Measurements from ENCODE around the gene STX8. TPM values are rescaled to one million over a fixed set of nuclear protein-coding genes. Genes with fewer than 3 reads are reported as not detected.

The STX8 gene
- total RNA-seq, 2 experiments from 2014 or later: 59.6 to 71.5 TPM

DNA sequence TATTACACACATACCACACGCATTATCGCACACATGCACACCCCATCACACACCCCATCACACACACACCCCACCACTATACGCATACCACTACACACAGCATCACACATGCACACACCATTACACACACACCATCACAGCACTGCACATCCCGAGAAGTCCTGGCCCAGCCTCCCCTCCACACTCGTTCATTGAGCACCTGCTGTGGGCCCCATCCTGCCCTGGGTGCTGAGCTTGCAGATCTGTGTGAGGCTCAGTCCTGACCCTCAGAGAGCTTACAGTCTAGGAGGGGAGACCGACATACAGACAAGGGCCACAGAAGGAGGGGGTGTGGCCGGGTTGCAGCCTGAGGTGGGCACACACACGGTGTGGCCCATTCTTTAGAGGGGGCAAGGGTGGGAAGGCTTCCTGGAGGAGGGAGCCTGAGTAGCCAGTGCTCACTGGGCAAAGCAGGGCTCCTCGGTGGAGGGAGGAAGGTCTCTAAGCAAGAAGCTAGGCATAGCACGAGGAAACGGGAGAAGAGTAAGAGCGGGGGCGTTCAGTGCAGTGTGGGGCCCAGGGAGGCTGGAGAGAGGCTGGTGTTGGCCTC is 347.7 kb downstream of the STX8 start:
- ChIA-PET CTCF (interaction anchor here (0.9 to 1.5 kb wide), 2 partner anchors 64 to 69 kb away, joined by 3 to 9 read pairs; no protein-coding TSS in a partner anchor), POLR2A (interaction anchor here (0.7 to 1.2 kb wide), 2 partner anchors 61 to 66 kb away, joined by 3 read pairs; no protein-coding TSS in a partner anchor)
- Mint-ChIP-seq H3K4me3 (no peak overlapping the region), H3K36me3 (ENCODE audit: low read depth) (no peaks in the 10 kb centered on the region), H3K9me3 (no peaks in the 10 kb centered on the region), H3K27ac (no peak overlapping the region), H3K27me3 (no peaks in the 10 kb centered on the region), H3K4me1 (ENCODE audit: low read depth) (peaks cover 3% of the 10 kb centered on the region)
- no peak for TF ChIP-seq CTCF (IDR thresholded peaks at IDR 0.05)
- ATAC-seq (peak; percentile 8), DNase-seq (no peak)
- intact Hi-C loops (cut with micrococcal nuclease): no loop called here

- Mint-ChIP-seq H3K27ac (no peak overlapping the region), H3K9me3 (no peaks in the 10 kb centered on the region), H3K4me3 (no peak overlapping the region), H3K27me3 (no peaks in the 10 kb centered on the region), H3K36me3 (ENCODE audit: low read depth) (no peaks in the 10 kb centered on the region), H3K4me1 (ENCODE audit: low read depth) (peaks cover 3% of the 10 kb centered on the region)
- ChIA-PET POLR2A (no interaction called here), CTCF (no interaction called here)
- intact Hi-C loops (cut with micrococcal nuclease): no loop called here
- TF ChIP-seq CTCF (IDR thresholded peaks at IDR 0.05): no peak
- ATAC-seq: peak; percentile 55
- DNase-seq: peak; percentile 77
These were observed 348.9 kb downstream of the STX8 start for GRCh38 chr17:9226794-9227135.

GRCh38 chr17:9226130-9226793 is 349.4 kb downstream of the STX8 start:
- Mint-ChIP-seq H3K4me1 (ENCODE audit: low read depth) (peaks cover 3% of the 10 kb centered on the region), H3K9me3 (no peaks in the 10 kb centered on the region), H3K36me3 (ENCODE audit: low read depth) (no peaks in the 10 kb centered on the region), H3K27ac (no peak overlapping the region), H3K4me3 (no peak overlapping the region), H3K27me3 (no peaks in the 10 kb centered on the region)
- intact Hi-C loops (cut with micrococcal nuclease): no loop called here
- no peak for TF ChIP-seq CTCF (IDR thresholded peaks at IDR 0.05)
- ChIA-PET CTCF (no interaction called here), POLR2A (no interaction called here)
- ATAC-seq (peak; percentile 8), DNase-seq (no peak)

DNA sequence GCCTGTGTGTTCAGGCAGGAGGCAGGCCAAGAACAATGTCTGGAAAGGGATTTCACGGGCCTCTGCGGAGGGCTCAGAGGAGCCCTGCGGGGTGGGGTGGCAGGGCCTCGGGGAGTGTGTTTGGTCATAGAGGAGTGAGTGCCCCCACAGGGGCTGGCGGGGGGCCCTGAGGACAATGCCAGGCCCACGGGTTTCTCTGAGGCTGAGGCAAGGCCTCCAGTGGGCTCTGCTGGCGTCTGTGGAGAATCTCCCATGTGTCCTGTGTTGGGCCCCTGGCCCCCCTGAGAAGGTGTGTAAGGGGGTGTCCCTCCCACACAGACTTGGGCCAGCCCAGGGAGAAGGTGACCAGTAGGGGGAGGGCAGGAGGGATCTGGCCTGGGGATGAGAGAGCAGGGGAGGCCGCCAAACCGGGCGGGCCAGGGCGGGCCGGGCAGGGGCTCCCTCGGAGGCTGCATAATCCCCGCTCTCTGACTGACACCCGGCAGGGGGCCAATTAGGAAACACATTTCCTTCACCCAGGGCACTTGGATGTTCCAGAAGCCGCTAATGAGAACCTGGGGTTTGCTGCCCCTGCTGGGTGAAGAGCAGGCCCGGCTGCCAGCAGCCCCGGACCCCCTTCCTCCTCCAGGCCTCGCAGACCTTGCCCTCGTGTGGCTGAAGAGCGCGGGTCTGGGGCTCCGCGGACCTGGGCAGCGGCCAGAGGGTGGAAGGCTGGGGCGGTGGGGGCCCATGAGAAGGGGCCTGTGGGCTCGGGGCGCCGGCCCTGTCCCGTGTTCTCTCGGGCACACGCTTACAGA is 350.1 kb downstream of the STX8 start:
- Mint-ChIP-seq H3K27me3 (no peaks in the 10 kb centered on the region), H3K4me3 (no peak overlapping the region), H3K36me3 (ENCODE audit: low read depth) (no peaks in the 10 kb centered on the region), H3K9me3 (no peaks in the 10 kb centered on the region), H3K27ac (no peak overlapping the region), H3K4me1 (ENCODE audit: low read depth) (peaks cover 3% of the 10 kb centered on the region)
- no peak for TF ChIP-seq CTCF (IDR thresholded peaks at IDR 0.05)
- ChIA-PET CTCF (no interaction called here), POLR2A (no interaction called here)
- ATAC-seq (no peak), DNase-seq (no peak)
- intact Hi-C loops (cut with micrococcal nuclease): no loop called here

DNA sequence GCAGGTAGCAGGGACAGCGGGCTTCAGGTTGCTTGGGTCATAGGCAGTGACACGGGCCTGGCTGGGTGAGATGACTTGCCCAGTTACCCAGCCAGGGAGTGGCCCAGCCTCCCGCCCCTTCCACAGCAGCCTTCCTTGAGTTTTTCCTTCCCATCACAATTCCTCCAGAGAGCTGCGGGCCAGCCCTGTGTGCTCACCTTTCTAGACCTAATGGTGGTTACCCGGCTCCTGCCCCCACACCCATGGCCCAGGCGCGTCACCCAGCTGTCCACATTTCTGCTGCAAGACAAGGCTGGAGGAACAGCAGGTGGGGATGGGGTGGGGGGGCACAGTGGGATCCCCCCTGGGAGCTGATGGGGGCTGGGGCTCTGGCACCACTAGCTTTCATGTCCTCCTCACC is 351.1 kb downstream of the STX8 start:
- Mint-ChIP-seq H3K27me3 (no peaks in the 10 kb centered on the region), H3K27ac (no peak overlapping the region), H3K4me3 (no peak overlapping the region), H3K9me3 (no peaks in the 10 kb centered on the region), H3K4me1 (ENCODE audit: low read depth) (peaks cover 3% of the 10 kb centered on the region), H3K36me3 (ENCODE audit: low read depth) (no peaks in the 10 kb centered on the region)
- POLR2A ChIA-PET: interaction anchor here (1.7 kb wide), 1 partner anchor 28 kb away, joined by 7 read pairs; no protein-coding TSS in a partner anchor
- intact Hi-C loops (cut with micrococcal nuclease): no loop called here
- ATAC-seq (no peak), DNase-seq (no peak)
- no peak for TF ChIP-seq CTCF (IDR thresholded peaks at IDR 0.05)
- CTCF ChIA-PET: no interaction called here

Measured in activated CD8-positive, alpha-beta T cell treated with anti-CD3 and anti-CD28 coated beads for 36 hours (primary cell).